SU-DHL-6 (cell line): ENCODE data around the gene TNFRSF4.

Source experiments
- H2AFZ ChIP-seq: fragments of 200-600 bp; sonication (generic); 2 replicates; pipeline ENCODE4 v1.6.1; 2014; ENCODE audit warnings: low read depth, mild to moderate bottlenecking, moderate library complexity, mixed read lengths, antibody characterized with exemption, low read length; ENCODE audit not compliant: severe bottlenecking
- H3F3A ChIP-seq: fragments of 200-600 bp; shearing (Covaris generic); 2 replicates; pipeline ENCODE4 v1.6.0; 2016; ENCODE audit warnings: antibody characterized with exemption, mild to moderate bottlenecking; ENCODE audit not compliant: insufficient read depth
- H3K27ac ChIP-seq: fragments of 200-600 bp; sonication (generic); 2 replicates; pipeline ENCODE4 v1.5.1; 2016; ENCODE audit warnings: low read depth, mild to moderate bottlenecking, low read length, moderate library complexity, mixed read lengths
- H3K27me3 ChIP-seq: fragments of 200-600 bp; sonication (generic), shearing (Covaris generic); 2 replicates; pipeline ENCODE4 v1.6.0; 2014; ENCODE audit warnings: mild to moderate bottlenecking, low read length
- H3K36me3 ChIP-seq: fragments of 200-600 bp; sonication (generic); 2 replicates; pipeline ENCODE4 v1.6.1; 2014; ENCODE audit warnings: mild to moderate bottlenecking, low read length, mixed read lengths
- H3K4me2 ChIP-seq: fragments of 300-600, 200-600 bp; shearing (Covaris generic), sonication (generic); 2 replicates; pipeline ENCODE4 v1.6.0; 2014; ENCODE audit warnings: low read length, low read depth, mild to moderate bottlenecking; ENCODE audit not compliant: poor library complexity, severe bottlenecking
- H3K4me3 ChIP-seq: fragments of 200-600 bp; sonication (generic); 2 replicates; pipeline ENCODE4 v1.5.1; 2014; ENCODE audit warnings: antibody characterized with exemption, low read length, mild to moderate bottlenecking, mixed read lengths; ENCODE audit not compliant: insufficient read depth, poor library complexity, severe bottlenecking
- H3K79me2 ChIP-seq: fragments of 200-600 bp; sonication (generic); 2 replicates; pipeline ENCODE4 v1.6.1; 2014; ENCODE audit warnings: mild to moderate bottlenecking, low read length, moderate library complexity; ENCODE audit not compliant: insufficient read depth
- H3K9ac ChIP-seq: fragments of 200-600 bp; sonication (generic); 2 replicates; pipeline ENCODE4 v1.7.0; 2014; ENCODE audit warnings: mild to moderate bottlenecking, low read length
- H3K9me2 ChIP-seq: fragments of 200-600 bp; sonication (generic); replicated peaks from 2 replicates; pipeline ENCODE4 v1.6.1; 2014; ENCODE audit warnings: low read length; ENCODE audit not compliant: insufficient read depth
- H3K9me3 ChIP-seq: fragments of 200-600 bp; sonication (generic); 2 replicates; pipeline ENCODE4 v1.6.1; 2014; ENCODE audit warnings: low read length, mixed read lengths; ENCODE audit not compliant: insufficient read depth
- H4K20me1 ChIP-seq: fragments of 200-600 bp; sonication (generic); 2 replicates; pipeline ENCODE4 v1.6.1; 2014; ENCODE audit warnings: low read depth, mild to moderate bottlenecking, antibody characterized with exemption, low read length, moderate library complexity, mixed read lengths
- CTCF ChIP-seq: fragments of 200-600 bp; sonication (generic); IDR thresholded peaks from one replicate; pipeline ENCODE4 v1.5.1; 2017; ENCODE audit warnings: antibody characterized with exemption, mild to moderate bottlenecking, low read length, moderate library complexity; ENCODE audit not compliant: insufficient read depth, poor library complexity, severe bottlenecking
- EZH2phosphoT487 ChIP-seq: fragments of 200-600 bp; sonication (generic), shearing (Covaris generic); conservative IDR thresholded peaks from 2 replicates; pipeline ENCODE4 v1.6.1; 2018; ENCODE audit warnings: mild to moderate bottlenecking, antibody characterized with exemption, low read length, moderate library complexity, mixed read lengths

The TNFRSF4 gene

GRCh38 chr1:1238702-1239178, 24.8 kb upstream of the TNFRSF4 start:
- H3K9ac ChIP-seq = no peak overlapping the region
- TF ChIP-seq EZH2phosphoT487 = no peak
- no peak for TF ChIP-seq CTCF
- H3K9me3 ChIP-seq = no peaks in the 10 kb centered on the region
- H3K27me3 ChIP-seq = no peaks in the 10 kb centered on the region
- no peaks in the 10 kb centered on the region for H3F3A ChIP-seq
- H3K4me2 ChIP-seq = no peak overlapping the region
- H3K27ac ChIP-seq = no peak overlapping the region
- no peak overlapping the region for H2AFZ ChIP-seq
- H3K9me2 ChIP-seq = no peaks in the 10 kb centered on the region
- no peaks in the 10 kb centered on the region for H3K79me2 ChIP-seq
- no peaks in the 10 kb centered on the region for H4K20me1 ChIP-seq
- H3K36me3 ChIP-seq = no peaks in the 10 kb centered on the region
- no peak overlapping the region for H3K4me3 ChIP-seq

GRCh38 chr1:1237874-1238701, 24.1 kb upstream of the TNFRSF4 start:
- Histone ChIP-seq H3K9me3 (no peaks in the 10 kb centered on the region), H3K9ac (no peak overlapping the region), H2AFZ (no peak overlapping the region), H3K27ac (no peak overlapping the region), H3K4me2 (no peak overlapping the region), H3K4me3 (no peak overlapping the region), H3F3A (no peaks in the 10 kb centered on the region), H3K27me3 (no peaks in the 10 kb centered on the region), H4K20me1 (no peaks in the 10 kb centered on the region), H3K79me2 (no peaks in the 10 kb centered on the region), H3K9me2 (no peaks in the 10 kb centered on the region), H3K36me3 (no peaks in the 10 kb centered on the region)
- TF ChIP-seq CTCF (no peak), EZH2phosphoT487 (no peak)

GRCh38 chr1:1236945-1237873, 23.3 kb upstream of the TNFRSF4 start:
- H3F3A ChIP-seq = no peaks in the 10 kb centered on the region
- no peak overlapping the region for H2AFZ ChIP-seq
- H3K4me3 ChIP-seq = no peak overlapping the region
- H3K27ac ChIP-seq = no peak overlapping the region
- no peaks in the 10 kb centered on the region for H3K9me2 ChIP-seq
- H3K9me3 ChIP-seq = no peaks in the 10 kb centered on the region
- no peaks in the 10 kb centered on the region for H4K20me1 ChIP-seq
- no peak for TF ChIP-seq EZH2phosphoT487
- TF ChIP-seq CTCF = no peak
- H3K9ac ChIP-seq = no peak overlapping the region
- no peaks in the 10 kb centered on the region for H3K36me3 ChIP-seq
- no peak overlapping the region for H3K4me2 ChIP-seq
- no peaks in the 10 kb centered on the region for H3K79me2 ChIP-seq
- no peaks in the 10 kb centered on the region for H3K27me3 ChIP-seq
